Measurements from ENCODE around the gene TRIM4.

- TF ChIP-seq EZH2 (IDR thresholded peaks at IDR 0.05) (no peak), POLR2AphosphoS5 (IDR thresholded peaks at IDR 0.05; ENCODE audit: borderline replicate concordance, low read depth, low read length) (no peak)
Observed at GRCh38 chr7:99901581-99901980, 17.7 kb downstream of the TRIM4 start.
